Stimulated activated CD4-positive, alpha-beta T cell treated with anti-CD3 and anti-CD28 coated beads, Interleukin-4, amount 100 ng/mL, for 48 hours (primary cell): ENCODE data around the gene CCNH.

Experiments
- DNase-seq, 2 donors: peaks; one replicate each; pipeline ENCODE4 v3.0.0-alpha.2; 2020; ENCODE audit warnings: low read depth in 2 of 2

The CCNH gene

GRCh38 chr5:87403409-87403808 lies 9.3 kb downstream of the CCNH start:
- no peak for DNase-seq

GRCh38 chr5:87401626-87402025 lies 11.1 kb downstream of the CCNH start:
- DNase-seq: no peak

GRCh38 chr5:87400305-87400899 lies 12.3 kb downstream of the CCNH start:
- no peak for DNase-seq

GRCh38 chr5:87399720-87400119 lies 13.0 kb downstream of the CCNH start:
- DNase-seq: no peak

- no peak for DNase-seq
Observed at GRCh38 chr5:87398981-87399614, 13.6 kb downstream of the CCNH start.

GRCh38 chr5:87394411-87395165 lies 18.1 kb downstream of the CCNH start:
- no peak for DNase-seq

- no peak for DNase-seq
Observed at GRCh38 chr5:87393331-87393730, 19.4 kb downstream of the CCNH start.

GRCh38 chr5:87392801-87393200 lies 19.9 kb downstream of the CCNH start:
- no peak for DNase-seq

- no peak for DNase-seq
Observed at GRCh38 chr5:87392170-87392569, 20.6 kb downstream of the CCNH start.

- DNase-seq: no peak
Observed at GRCh38 chr5:87390576-87391199, 22.0 kb downstream of the CCNH start.

- no peak for DNase-seq
Observed at GRCh38 chr5:87390075-87390474, 22.7 kb downstream of the CCNH start.

- no peak for DNase-seq
Observed at GRCh38 chr5:87389296-87390034, 23.3 kb downstream of the CCNH start.

GRCh38 chr5:87388129-87388528 lies 24.6 kb downstream of the CCNH start:
- no peak for DNase-seq

- no peak for DNase-seq
Observed at GRCh38 chr5:87385802-87386201, 26.9 kb downstream of the CCNH start.

GRCh38 chr5:87383216-87383615 lies 29.5 kb downstream of the CCNH start:
- DNase-seq: no peak

GRCh38 chr5:87382224-87382623 lies 30.5 kb downstream of the CCNH start:
- DNase-seq: no peak

GRCh38 chr5:87372705-87373104 lies 40.0 kb downstream of the CCNH start:
- no peak for DNase-seq

- DNase-seq: no peak
Observed at GRCh38 chr5:87369431-87369830, 43.3 kb downstream of the CCNH start.

GRCh38 chr5:87368601-87369000 lies 44.1 kb downstream of the CCNH start:
- DNase-seq: no peak

- no peak for DNase-seq
Observed at GRCh38 chr5:87367243-87367642, 45.5 kb downstream of the CCNH start.

- DNase-seq: no peak
Observed at GRCh38 chr5:87361536-87362213, 51.1 kb downstream of the CCNH start.
